ENCODE results near the gene INPP4B. TPM values are rescaled to one million over a fixed set of nuclear protein-coding genes. Genes with fewer than 3 reads are reported as not detected.
A peak's percentile ranks its signal among the peaks of the same experiment; 100 is the strongest.

INPP4B gene
- total RNA-seq (2014; rRNA removed; shearing (Covaris generic)) (27.5 and 39.2 TPM in 2 replicates), polyA plus RNA-seq (2016; fragmentation: Nextera tagmentation; extraction: Ambion mirVana) (20.3 TPM in 2 replicates)

DNA sequence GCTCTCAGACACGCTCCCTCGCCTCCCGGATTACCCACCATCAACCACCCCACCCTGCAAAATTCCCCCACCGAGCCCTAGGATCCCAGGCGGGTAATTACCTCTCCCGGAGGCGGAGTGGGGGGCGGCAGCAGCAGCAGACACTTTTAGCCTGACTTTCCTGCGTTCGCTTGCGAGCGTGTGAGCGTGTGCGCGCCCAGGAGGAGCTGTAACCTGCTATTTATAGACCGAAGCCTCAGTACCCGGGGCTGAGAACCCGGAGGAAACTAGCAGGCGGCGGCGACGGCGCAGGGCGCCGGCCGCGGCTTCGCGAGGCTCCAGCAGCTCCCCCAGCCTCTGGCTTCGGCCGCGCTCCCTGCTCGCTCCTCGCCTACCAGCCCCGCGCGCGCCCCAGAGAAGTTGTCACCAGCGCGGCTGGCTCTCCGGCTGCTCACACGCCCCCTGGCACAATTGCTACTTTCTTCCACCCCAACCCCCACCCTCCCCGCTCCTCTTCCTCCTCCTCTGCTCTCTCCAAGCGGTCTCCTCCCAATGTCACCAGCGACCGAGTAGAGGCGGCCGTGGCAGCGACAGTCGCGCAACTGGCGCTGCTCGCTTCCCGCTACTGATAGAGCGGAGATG is at the start of gene INPP4B:
INPP4B (minus strand) TSS at position 194 of the 621 bp plus-strand sequence.
- no peaks in the 10 kb centered on the region for H3F3A ChIP-seq (ENCODE audit: insufficient read depth)

DNA sequence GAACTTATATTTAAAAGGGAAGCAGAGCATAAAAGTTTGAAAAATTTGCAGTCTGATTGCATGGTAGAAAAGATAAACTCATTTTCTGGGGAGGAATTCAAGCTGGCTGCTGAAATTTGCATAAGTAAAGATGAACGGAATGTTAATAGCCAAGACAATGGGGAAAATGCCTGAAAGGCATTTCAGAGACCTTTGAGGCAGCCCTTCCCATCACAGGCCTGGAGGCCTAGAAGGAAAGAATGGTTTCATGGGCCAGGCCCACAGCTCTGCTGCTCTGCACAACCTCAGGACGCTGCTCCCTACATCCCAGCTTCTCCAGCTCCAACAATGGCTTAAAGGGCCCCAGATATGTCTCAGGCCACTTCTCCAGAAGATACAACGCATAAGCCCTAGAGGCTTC is 46.9 kb upstream of the INPP4B start:
- Histone ChIP-seq H3K36me3 (ENCODE audit: low read depth) (peaks cover 4% of the 10 kb centered on the region; the same call in 1 of the 2 replicates), H3K4me1 (ENCODE audit: insufficient read depth) (no peaks in the 10 kb centered on the region), H3K9ac (no peak overlapping the region), H3K27ac (no peak overlapping the region), H3K9me2 (ENCODE audit: insufficient read depth) (no peaks in the 10 kb centered on the region), H3K79me2 (ENCODE audit: insufficient read depth) (no peaks in the 10 kb centered on the region), H3K4me3 (no peak overlapping the region), H3K9me3 (ENCODE audit: low read depth) (no peaks in the 10 kb centered on the region), H3F3A (ENCODE audit: insufficient read depth) (no peaks in the 10 kb centered on the region), H4K20me1 (ENCODE audit: insufficient read depth) (no peaks in the 10 kb centered on the region), H2AFZ (no peak overlapping the region), H3K27me3 (replicated peaks; ENCODE audit: insufficient read depth) (0 out of 2 replicates have a peak, but pooled peaks cover 4% of the 10 kb centered on the region), H3K4me2 (ENCODE audit: unreplicated experiment) (no peak overlapping the region)
- no peak for TF ChIP-seq EZH2phosphoT487 (IDR thresholded peaks at IDR 0.05; ENCODE audit: insufficient read depth, low read depth)
- TF ChIP-seq EZH2 (IDR thresholded peaks at IDR 0.05; ENCODE audit: insufficient read depth, poor library complexity, severe bottlenecking), result no peak
- in situ Hi-C loops (cut with MboI), result no loop called here
- DNase-seq, result no peak
- WGBS, 2 experiments (ENCODE audit: low coverage in 1 of 2, low lambda C conversion rate in 2 of 2, missing lambda C conversion rate in 2 of 2), result 16 to 21% methylated on average over 3 of the region's 3 CpGs

More for the DNA sequence above, at the start of gene INPP4B:
- peaks cover 29% of the 10 kb centered on the region for H3K4me1 ChIP-seq (ENCODE audit: insufficient read depth)
- no peaks in the 10 kb centered on the region for H3K27me3 ChIP-seq (replicated peaks; ENCODE audit: insufficient read depth)
- H3K36me3 ChIP-seq (ENCODE audit: low read depth), result no peaks in the 10 kb centered on the region
- peak; percentile 89 for DNase-seq
- H3K4me2 ChIP-seq (ENCODE audit: unreplicated experiment), result peak within 1 kb of the TSS; percentile 92
- H2AFZ ChIP-seq, result peak within 1 kb of the TSS; percentile 97
- H3K27ac ChIP-seq, result no peak within 1 kb of the TSS
- H3K4me3 ChIP-seq, result peak within 1 kb of the TSS; percentile 80
- no peaks in the 10 kb centered on the region for H4K20me1 ChIP-seq (ENCODE audit: insufficient read depth)
- peak within 1 kb of the TSS; percentile 82 for H3K9ac ChIP-seq
- TF ChIP-seq EZH2phosphoT487 (IDR thresholded peaks at IDR 0.05; ENCODE audit: insufficient read depth, low read depth), result no peak
- TF ChIP-seq EZH2 (IDR thresholded peaks at IDR 0.05; ENCODE audit: insufficient read depth, poor library complexity, severe bottlenecking), result no peak
- H3K79me2 ChIP-seq (ENCODE audit: insufficient read depth), result peaks cover 44% of the 10 kb centered on the region
- H3K9me2 ChIP-seq (ENCODE audit: insufficient read depth), result no peaks in the 10 kb centered on the region
- WGBS, 2 experiments (ENCODE audit: low coverage in 1 of 2, low lambda C conversion rate in 2 of 2, missing lambda C conversion rate in 2 of 2), result 0 to 1% methylated on average over 22 to 55 of the region's 55 CpGs
- in situ Hi-C loops (cut with MboI), result loop anchor here (10.0 to 25.0 kb wide), 4 partner anchors 491 to 1684 kb away; no protein-coding TSS in a partner anchor
- H3K9me3 ChIP-seq (ENCODE audit: low read depth), result no peaks in the 10 kb centered on the region

DNA sequence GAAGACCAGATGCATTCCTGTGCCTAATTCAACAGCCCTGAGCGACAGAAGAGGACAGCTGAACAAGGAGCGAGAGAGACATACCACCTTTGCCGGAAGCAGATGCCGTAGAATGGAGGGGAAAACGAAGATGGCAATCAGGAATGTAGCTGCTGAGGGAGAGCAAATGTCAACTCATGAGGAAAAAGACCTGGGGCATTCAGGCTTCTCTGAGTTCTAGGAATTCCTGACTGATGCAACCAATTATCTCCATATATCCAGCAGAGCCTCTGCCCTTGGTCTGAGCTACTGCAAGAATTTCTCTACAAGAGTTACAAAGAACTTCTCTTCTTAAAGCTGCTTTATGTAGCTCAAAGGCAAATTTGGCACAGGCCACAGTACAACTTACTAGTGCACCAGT is 40.5 kb upstream of the INPP4B start:
- no peak overlapping the region for H3K4me2 ChIP-seq (ENCODE audit: unreplicated experiment)
- H3K9me3 ChIP-seq (ENCODE audit: low read depth), result no peaks in the 10 kb centered on the region
- no peak overlapping the region for H3K27ac ChIP-seq
- in situ Hi-C loops (cut with MboI), result no loop called here
- H3F3A ChIP-seq (ENCODE audit: insufficient read depth), result no peaks in the 10 kb centered on the region
- no peak for TF ChIP-seq EZH2 (IDR thresholded peaks at IDR 0.05; ENCODE audit: insufficient read depth, poor library complexity, severe bottlenecking)
- TF ChIP-seq EZH2phosphoT487 (IDR thresholded peaks at IDR 0.05; ENCODE audit: insufficient read depth, low read depth), result no peak
- 0 out of 2 replicates have a peak, but pooled peaks cover 5% of the 10 kb centered on the region for H3K27me3 ChIP-seq (replicated peaks; ENCODE audit: insufficient read depth)
- H3K36me3 ChIP-seq (ENCODE audit: low read depth), result no peaks in the 10 kb centered on the region
- H2AFZ ChIP-seq, result no peak overlapping the region
- no peak overlapping the region for H3K9ac ChIP-seq
- no peak for DNase-seq
- no peaks in the 10 kb centered on the region for H3K79me2 ChIP-seq (ENCODE audit: insufficient read depth)
- no peaks in the 10 kb centered on the region for H3K9me2 ChIP-seq (ENCODE audit: insufficient read depth)
- no peaks in the 10 kb centered on the region for H4K20me1 ChIP-seq (ENCODE audit: insufficient read depth)
- 76 to 77% methylated on average over 5 of the region's 5 CpGs for WGBS, 2 experiments (ENCODE audit: low coverage in 1 of 2, low lambda C conversion rate in 2 of 2, missing lambda C conversion rate in 2 of 2)
- H3K4me1 ChIP-seq (ENCODE audit: insufficient read depth), result no peaks in the 10 kb centered on the region
- no peak overlapping the region for H3K4me3 ChIP-seq

DNA sequence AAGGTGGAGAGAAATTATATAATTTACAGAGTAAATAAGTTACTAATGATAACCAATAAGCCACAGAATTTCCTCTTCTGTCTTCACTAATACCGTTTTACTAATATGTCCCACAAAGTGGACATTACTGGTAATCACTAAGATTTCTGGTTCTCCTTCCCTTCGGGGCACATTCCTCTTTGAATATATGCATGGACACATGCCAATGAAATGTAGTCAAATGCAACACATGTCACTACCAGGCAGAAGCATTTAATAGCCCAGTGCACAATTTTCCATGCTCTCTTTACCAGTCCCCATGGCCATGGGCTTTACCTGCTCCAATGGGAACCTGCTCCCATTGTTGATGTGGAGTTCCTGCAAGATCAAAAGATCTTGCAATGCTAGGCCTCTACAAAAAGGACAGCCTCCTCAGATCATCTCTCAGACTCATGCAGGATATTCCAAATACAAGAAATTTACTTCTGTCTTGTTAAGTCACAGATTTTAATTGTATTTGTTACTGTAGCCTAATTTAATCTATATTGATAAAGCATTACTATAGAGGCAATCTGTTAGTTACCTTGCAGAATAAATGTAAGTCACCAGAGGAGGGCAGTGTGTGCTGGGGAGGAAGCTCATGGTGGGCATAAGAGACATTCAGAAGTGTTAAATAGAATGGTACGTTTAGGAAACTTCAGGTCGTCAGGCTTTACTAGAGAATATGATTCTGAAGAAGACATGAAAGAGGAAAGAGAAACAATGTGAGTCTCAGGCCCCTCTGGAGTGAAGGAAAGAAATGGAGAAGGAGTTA is 37.1 kb upstream of the INPP4B start:
- Histone ChIP-seq H3K36me3 (ENCODE audit: low read depth) (no peaks in the 10 kb centered on the region), H3K27ac (no peak overlapping the region), H3K27me3 (replicated peaks; ENCODE audit: insufficient read depth) (0 out of 2 replicates have a peak, but pooled peaks cover 3% of the 10 kb centered on the region), H3F3A (ENCODE audit: insufficient read depth) (no peaks in the 10 kb centered on the region), H3K9me3 (ENCODE audit: low read depth) (no peaks in the 10 kb centered on the region), H3K4me2 (ENCODE audit: unreplicated experiment) (no peak overlapping the region), H3K9me2 (ENCODE audit: insufficient read depth) (no peaks in the 10 kb centered on the region), H4K20me1 (ENCODE audit: insufficient read depth) (no peaks in the 10 kb centered on the region), H3K9ac (no peak overlapping the region), H3K4me3 (no peak overlapping the region), H2AFZ (no peak overlapping the region), H3K79me2 (ENCODE audit: insufficient read depth) (no peaks in the 10 kb centered on the region), H3K4me1 (ENCODE audit: insufficient read depth) (no peaks in the 10 kb centered on the region)
- TF ChIP-seq EZH2 (IDR thresholded peaks at IDR 0.05; ENCODE audit: insufficient read depth, poor library complexity, severe bottlenecking) (no peak), EZH2phosphoT487 (IDR thresholded peaks at IDR 0.05; ENCODE audit: insufficient read depth, low read depth) (no peak)
- in situ Hi-C loops (cut with MboI), result no loop called here
- WGBS, 2 experiments (ENCODE audit: low coverage in 1 of 2, low lambda C conversion rate in 2 of 2, missing lambda C conversion rate in 2 of 2), result 26 to 27% methylated on average over 4 of the region's 4 CpGs
- peak; percentile 32 for DNase-seq

Data from GM23248 (cell line).